ENCODE measurements around the gene NLGN1. TPM values are rescaled to one million over a fixed set of nuclear protein-coding genes. Genes with fewer than 3 reads are reported as not detected.

The NLGN1 gene
- total and polyA plus RNA-seq, 2 experiments from 2014 or later, result 5.1 to 11.2 TPM

- Histone ChIP-seq H3K79me2 (no peaks in the 10 kb centered on the region), H3K4me2 (no peak overlapping the region), H3K9me2 (replicated peaks; ENCODE audit: insufficient read depth) (no peaks in the 10 kb centered on the region), H3K36me3 (replicated peaks; ENCODE audit: insufficient read depth, low read depth) (no peaks in the 10 kb centered on the region), H4K20me1 (ENCODE audit: insufficient read depth, poor library complexity, severe bottlenecking) (no peaks in the 10 kb centered on the region), H3K4me1 (ENCODE audit: insufficient read depth) (no peaks in the 10 kb centered on the region), H3K4me3 (no peak overlapping the region), H3K27me3 (no peaks in the 10 kb centered on the region), H3K27ac (no peak overlapping the region), H2AFZ (no peak overlapping the region), H3K9me3 (ENCODE audit: low read depth) (no peaks in the 10 kb centered on the region)
- WGBS (ENCODE audit: low lambda C conversion rate, missing lambda C conversion rate), result 48% methylated on average over 4 of the region's 4 CpGs
- no peak for DNase-seq (ENCODE audit: low spot score)
- TF ChIP-seq EZH2phosphoT487 (IDR thresholded peaks at IDR 0.05; ENCODE audit: low read depth, severe bottlenecking, unreplicated experiment) (no peak), CTCF (IDR thresholded peaks at IDR 0.05; ENCODE audit: poor library complexity) (no peak), EZH2 (IDR thresholded peaks at IDR 0.05; ENCODE audit: borderline replicate concordance) (no peak)
Observed at GRCh38 chr3:173502983-173503568, 105.5 kb downstream of the NLGN1 start.

GRCh38 chr3:173510565-173510964 lies 113.0 kb downstream of the NLGN1 start:
- no peak overlapping the region for H3K27ac ChIP-seq
- DNase-seq (ENCODE audit: low spot score), result no peak
- TF ChIP-seq CTCF (IDR thresholded peaks at IDR 0.05; ENCODE audit: poor library complexity) (no peak), EZH2phosphoT487 (IDR thresholded peaks at IDR 0.05; ENCODE audit: low read depth, severe bottlenecking, unreplicated experiment) (no peak), EZH2 (IDR thresholded peaks at IDR 0.05; ENCODE audit: borderline replicate concordance) (no peak)
- no peaks in the 10 kb centered on the region for H3K9me2 ChIP-seq (replicated peaks; ENCODE audit: insufficient read depth)
- H3K4me3 ChIP-seq, result no peak overlapping the region
- WGBS (ENCODE audit: low lambda C conversion rate, missing lambda C conversion rate), result 91% methylated on average over 4 of the region's 4 CpGs
- no peaks in the 10 kb centered on the region for H3K27me3 ChIP-seq
- H3K4me2 ChIP-seq, result no peak overlapping the region
- no peaks in the 10 kb centered on the region for H4K20me1 ChIP-seq (ENCODE audit: insufficient read depth, poor library complexity, severe bottlenecking)
- H3K36me3 ChIP-seq (replicated peaks; ENCODE audit: insufficient read depth, low read depth), result no peaks in the 10 kb centered on the region
- H2AFZ ChIP-seq, result no peak overlapping the region
- no peaks in the 10 kb centered on the region for H3K4me1 ChIP-seq (ENCODE audit: insufficient read depth)
- no peaks in the 10 kb centered on the region for H3K9me3 ChIP-seq (ENCODE audit: low read depth)
- H3K79me2 ChIP-seq, result no peaks in the 10 kb centered on the region

- H2AFZ ChIP-seq, result no peak overlapping the region
- H4K20me1 ChIP-seq (ENCODE audit: insufficient read depth, poor library complexity, severe bottlenecking), result no peaks in the 10 kb centered on the region
- H3K36me3 ChIP-seq (replicated peaks; ENCODE audit: insufficient read depth, low read depth), result no peaks in the 10 kb centered on the region
- 83% methylated on average over 1 of the region's 1 CpG for WGBS (ENCODE audit: low lambda C conversion rate, missing lambda C conversion rate)
- no peaks in the 10 kb centered on the region for H3K4me1 ChIP-seq (ENCODE audit: insufficient read depth)
- TF ChIP-seq EZH2phosphoT487 (IDR thresholded peaks at IDR 0.05; ENCODE audit: low read depth, severe bottlenecking, unreplicated experiment), result no peak
- no peak for TF ChIP-seq CTCF (IDR thresholded peaks at IDR 0.05; ENCODE audit: poor library complexity)
- TF ChIP-seq EZH2 (IDR thresholded peaks at IDR 0.05; ENCODE audit: borderline replicate concordance), result no peak
- no peaks in the 10 kb centered on the region for H3K79me2 ChIP-seq
- no peak overlapping the region for H3K4me2 ChIP-seq
- no peak overlapping the region for H3K4me3 ChIP-seq
- H3K27me3 ChIP-seq, result no peaks in the 10 kb centered on the region
- DNase-seq (ENCODE audit: low spot score), result no peak
- no peak overlapping the region for H3K27ac ChIP-seq
- no peaks in the 10 kb centered on the region for H3K9me2 ChIP-seq (replicated peaks; ENCODE audit: insufficient read depth)
- H3K9me3 ChIP-seq (ENCODE audit: low read depth), result no peaks in the 10 kb centered on the region
Observed at GRCh38 chr3:173513123-173513522, 115.6 kb downstream of the NLGN1 start.

Data from hepatocyte (in vitro differentiated cells).